GM19328 (cell line): ENCODE data around the gene COQ10A.
A peak's percentile ranks its signal among the peaks of the same experiment; 100 is the strongest.

Experiments
- ATAC-seq: cut with Tn5 transposase; IDR thresholded peaks from one replicate; pipeline ENCODE4 v1.9.1; 2021; ENCODE audit warnings: mild to moderate bottlenecking, moderate library complexity; ENCODE audit not compliant: unreplicated experiment

COQ10A gene

GRCh38 chr12:56311003-56311402 lies 44.3 kb downstream of the COQ10A start:
- ATAC-seq, result no peak

- ATAC-seq, result no peak
Observed at GRCh38 chr12:56315249-56315621, 48.5 kb downstream of the COQ10A start.

GRCh38 chr12:56315622-56316473 lies 49.1 kb downstream of the COQ10A start, which contains the start of gene CNPY2:
CNPY2 (minus strand) TSS chr12:56315988; CDS start chr12:56315217, 771 bp downstream.
- ATAC-seq, result peak; percentile 87

GRCh38 chr12:56317675-56318074 lies 50.9 kb downstream of the COQ10A start:
- no peak for ATAC-seq
